Globus pallidus (tissue), 1 donor: ENCODE data around the gene RNASEH2C.
"Not testable (repeated sequence)": the region's sequence is repeated elsewhere in the genome, so short reads cannot be mapped to it uniquely, and the experiment has no call there.

ENCODE experiments used
- DNase-seq: peaks from one replicate; pipeline ENCODE4 v3.0.0-alpha.2; 2015; ENCODE audit warnings: low spot score

The RNASEH2C gene

DNA sequence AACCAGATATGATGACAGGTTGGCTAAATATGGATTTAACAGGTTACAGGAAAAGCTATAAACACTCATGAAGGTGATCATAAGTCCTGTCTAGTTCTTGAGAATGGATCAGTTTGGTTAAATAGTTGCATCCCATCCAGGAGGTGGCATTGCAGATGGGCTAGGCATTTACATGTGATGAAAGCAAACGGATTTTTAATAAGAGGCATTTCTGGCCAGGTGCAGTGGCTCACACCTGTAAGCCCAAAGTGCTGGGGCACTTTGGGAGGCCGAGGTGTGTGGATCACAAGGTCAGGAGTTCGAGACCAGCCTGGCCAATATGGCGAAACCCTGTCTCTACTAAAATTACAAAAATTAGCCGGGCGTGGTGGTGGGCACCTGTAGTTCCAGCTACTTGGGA is 37.1 kb downstream of the RNASEH2C start:
- DNase-seq = not testable (repeated sequence)

DNA sequence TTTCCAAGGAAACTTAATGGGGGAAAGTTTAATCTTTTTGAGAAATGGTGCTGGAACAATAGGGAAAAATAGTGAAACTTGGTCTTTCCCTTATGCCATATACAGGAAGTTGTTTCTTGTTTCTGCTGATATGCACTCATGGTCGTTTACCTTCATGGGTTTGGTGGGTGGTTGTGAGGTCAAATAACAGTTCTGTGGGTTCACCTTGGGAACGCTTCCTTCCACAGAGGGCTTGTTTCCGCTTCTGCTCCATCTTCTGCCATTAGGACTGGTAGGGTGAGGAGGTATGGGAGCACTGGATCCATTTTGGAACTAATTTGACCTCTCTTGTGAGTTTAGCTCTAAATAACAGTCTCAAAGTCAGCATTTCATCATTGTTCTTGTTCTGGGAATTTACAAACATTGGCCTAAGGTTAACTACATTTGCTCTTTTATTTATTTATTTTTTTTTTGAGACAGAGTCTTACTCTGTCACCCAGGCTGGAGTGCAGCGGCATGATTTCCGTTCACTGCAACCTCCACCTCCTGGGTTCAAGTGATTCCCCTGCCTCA is 40.3 kb downstream of the RNASEH2C start:
- no peak for DNase-seq

- DNase-seq = no peak
Observed at GRCh38 chr11:65672982-65673381, 47.6 kb downstream of the RNASEH2C start.

DNA sequence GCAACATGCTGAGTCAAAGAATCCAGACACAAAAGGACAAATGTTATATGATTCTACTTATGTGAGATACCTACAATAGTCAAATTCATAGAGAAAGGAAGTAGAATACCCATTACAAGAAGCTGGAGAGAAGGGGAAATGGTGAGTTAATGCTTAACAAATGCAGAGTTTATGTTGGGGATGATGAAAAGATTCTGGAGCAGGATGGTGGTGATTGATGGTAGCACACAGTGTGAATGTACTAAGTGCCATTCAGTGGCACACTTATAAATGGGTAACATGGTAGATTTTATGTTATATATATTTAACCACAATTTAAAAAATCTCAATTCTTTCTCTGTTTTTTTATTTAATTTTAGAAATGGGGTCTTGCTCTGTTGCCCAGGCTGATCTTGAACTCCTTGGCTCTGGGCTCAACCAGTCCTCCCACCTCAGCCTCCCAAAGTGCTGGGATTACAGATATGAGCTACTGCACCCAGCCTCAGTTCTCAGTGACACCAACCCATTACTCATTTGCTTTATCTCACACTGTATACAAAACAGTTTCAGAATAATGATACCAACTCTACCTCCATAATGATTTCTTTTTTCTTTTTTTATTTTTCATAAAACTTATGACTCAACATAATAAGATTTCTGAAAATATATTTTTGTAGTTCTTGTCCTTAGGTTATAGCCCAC is 48.3 kb downstream of the RNASEH2C start:
- DNase-seq = no peak
